HG02610 (cell line): ENCODE data around the gene NRP1.

ENCODE experiments used
- ATAC-seq: cut with Tn5 transposase; IDR thresholded peaks from one replicate; pipeline ENCODE4 v1.9.1; 2021; ENCODE audit warnings: mild to moderate bottlenecking, moderate library complexity; ENCODE audit not compliant: unreplicated experiment

Gene NRP1

GRCh38 chr10:33293531-33294170 lies 40.8 kb downstream of the NRP1 start:
- no peak for ATAC-seq

GRCh38 chr10:33293076-33293475 lies 41.4 kb downstream of the NRP1 start:
- ATAC-seq: no peak

GRCh38 chr10:33291053-33291592 lies 43.3 kb downstream of the NRP1 start:
- no peak for ATAC-seq

- ATAC-seq: no peak
Observed at GRCh38 chr10:33290321-33291052, 44.0 kb downstream of the NRP1 start.

GRCh38 chr10:33289776-33290175 lies 44.7 kb downstream of the NRP1 start:
- ATAC-seq: no peak

GRCh38 chr10:33288127-33288526 lies 46.3 kb downstream of the NRP1 start:
- no peak for ATAC-seq

GRCh38 chr10:33287112-33287511 lies 47.4 kb downstream of the NRP1 start:
- no peak for ATAC-seq

GRCh38 chr10:33286157-33286934 lies 48.1 kb downstream of the NRP1 start:
- no peak for ATAC-seq

GRCh38 chr10:33284945-33285344 lies 49.5 kb downstream of the NRP1 start:
- ATAC-seq: no peak

- no peak for ATAC-seq
Observed at GRCh38 chr10:33279811-33280602, 54.5 kb downstream of the NRP1 start.

- ATAC-seq: no peak
Observed at GRCh38 chr10:33279276-33279675, 55.2 kb downstream of the NRP1 start.

- no peak for ATAC-seq
Observed at GRCh38 chr10:33278198-33278597, 56.3 kb downstream of the NRP1 start.

GRCh38 chr10:33277135-33277536 lies 57.3 kb downstream of the NRP1 start:
- ATAC-seq: no peak

- ATAC-seq: no peak
Observed at GRCh38 chr10:33276282-33276923, 58.1 kb downstream of the NRP1 start.

GRCh38 chr10:33274096-33274785 lies 60.2 kb downstream of the NRP1 start:
- ATAC-seq: no peak

- ATAC-seq: no peak
Observed at GRCh38 chr10:33273295-33274002, 61.0 kb downstream of the NRP1 start.

- no peak for ATAC-seq
Observed at GRCh38 chr10:33272635-33273034, 61.8 kb downstream of the NRP1 start.

GRCh38 chr10:33271969-33272583 lies 62.4 kb downstream of the NRP1 start:
- ATAC-seq: no peak

- ATAC-seq: no peak
Observed at GRCh38 chr10:33270971-33271370, 63.5 kb downstream of the NRP1 start.
